Measurements from ENCODE around the gene AQP12B. TPM values are rescaled to one million over a fixed set of nuclear protein-coding genes. Genes with fewer than 3 reads are reported as not detected.
"Not testable (repeated sequence)": the region's sequence is repeated elsewhere in the genome, so short reads cannot be mapped to it uniquely, and the experiment has no call there.

Gene AQP12B
- total RNA-seq, result not detected

GRCh38 chr2:240682431-240683224 is at the start of gene AQP12B:
TSS of gene AQP12B (minus strand) at chr2:240682885. CDS start at chr2:240682837, 48 bp downstream.
- H3K27me3 ChIP-seq; H3K27ac ChIP-seq; H3K9me3 ChIP-seq; DNase-seq; H3K4me1 ChIP-seq; intact Hi-C loops (cut with DNase I; ENCODE audit: low total_unique reads); H3K4me3 ChIP-seq; H3K36me3 ChIP-seq: not testable (repeated sequence)

- Histone ChIP-seq H3K27me3 (no peaks in the 10 kb centered on the region), H3K27ac (no peak overlapping the region), H3K4me1 (no peaks in the 10 kb centered on the region), H3K4me3 (no peak overlapping the region), H3K9me3 (no peaks in the 10 kb centered on the region), H3K36me3 (no peaks in the 10 kb centered on the region)
- TF ChIP-seq POLR2A (IDR thresholded peaks at IDR 0.05), result no peak
- TF ChIP-seq CTCF (IDR thresholded peaks at IDR 0.05), result no peak
- intact Hi-C loops (cut with DNase I; ENCODE audit: low total_unique reads), result no loop called here
- no peak for DNase-seq
Observed at GRCh38 chr2:240732184-240732583, 49.5 kb upstream of the AQP12B start.

- no peak for DNase-seq
- Histone ChIP-seq H3K4me3 (no peak overlapping the region), H3K9me3 (no peaks in the 10 kb centered on the region), H3K27me3 (no peaks in the 10 kb centered on the region), H3K4me1 (no peaks in the 10 kb centered on the region), H3K36me3 (no peaks in the 10 kb centered on the region), H3K27ac (no peak overlapping the region)
- intact Hi-C loops (cut with DNase I; ENCODE audit: low total_unique reads), result no loop called here
- TF ChIP-seq POLR2A (IDR thresholded peaks at IDR 0.05) (no peak), CTCF (IDR thresholded peaks at IDR 0.05) (no peak)
Observed at GRCh38 chr2:240731178-240731545, 48.5 kb upstream of the AQP12B start.

GRCh38 chr2:240730501-240731177 is 48.0 kb upstream of the AQP12B start:
- H3K4me3 ChIP-seq, result no peak overlapping the region
- no peaks in the 10 kb centered on the region for H3K4me1 ChIP-seq
- no peaks in the 10 kb centered on the region for H3K27me3 ChIP-seq
- H3K36me3 ChIP-seq, result no peaks in the 10 kb centered on the region
- no peak for TF ChIP-seq POLR2A (IDR thresholded peaks at IDR 0.05)
- TF ChIP-seq CTCF (IDR thresholded peaks at IDR 0.05), result no peak
- no peak for DNase-seq
- H3K27ac ChIP-seq, result no peak overlapping the region
- intact Hi-C loops (cut with DNase I; ENCODE audit: low total_unique reads), result no loop called here
- no peaks in the 10 kb centered on the region for H3K9me3 ChIP-seq

- Histone ChIP-seq H3K27ac (no peak overlapping the region), H3K4me3 (no peak overlapping the region), H3K4me1 (no peaks in the 10 kb centered on the region), H3K9me3 (no peaks in the 10 kb centered on the region), H3K36me3 (no peaks in the 10 kb centered on the region), H3K27me3 (no peaks in the 10 kb centered on the region)
- intact Hi-C loops (cut with DNase I; ENCODE audit: low total_unique reads), result no loop called here
- DNase-seq, result no peak
- no peak for TF ChIP-seq POLR2A (IDR thresholded peaks at IDR 0.05)
Observed at GRCh38 chr2:240728827-240729226, 46.1 kb upstream of the AQP12B start.

GRCh38 chr2:240728361-240728760 is 45.7 kb upstream of the AQP12B start:
- intact Hi-C loops (cut with DNase I; ENCODE audit: low total_unique reads), result no loop called here
- no peaks in the 10 kb centered on the region for H3K4me1 ChIP-seq
- TF ChIP-seq POLR2A (IDR thresholded peaks at IDR 0.05), result no peak
- TF ChIP-seq CTCF (IDR thresholded peaks at IDR 0.05), result no peak

More at GRCh38 chr2:240728361-240728760, 45.7 kb upstream of the AQP12B start:
- Histone ChIP-seq H3K27ac (no peak overlapping the region), H3K27me3 (no peaks in the 10 kb centered on the region), H3K4me3 (no peak overlapping the region), H3K9me3 (no peaks in the 10 kb centered on the region), H3K36me3 (no peaks in the 10 kb centered on the region)
- DNase-seq, result no peak

Data from uterus (tissue), 4 donors.